GOT3 (cell line): Measurements from ENCODE around the gene GFM1.

Experiments
- DNase-seq: peaks from one replicate; lab custom pipeline; 2025; ENCODE audit warnings: mixed read lengths; lab: John Stamatoyannopoulos, UW

The GFM1 gene

DNA sequence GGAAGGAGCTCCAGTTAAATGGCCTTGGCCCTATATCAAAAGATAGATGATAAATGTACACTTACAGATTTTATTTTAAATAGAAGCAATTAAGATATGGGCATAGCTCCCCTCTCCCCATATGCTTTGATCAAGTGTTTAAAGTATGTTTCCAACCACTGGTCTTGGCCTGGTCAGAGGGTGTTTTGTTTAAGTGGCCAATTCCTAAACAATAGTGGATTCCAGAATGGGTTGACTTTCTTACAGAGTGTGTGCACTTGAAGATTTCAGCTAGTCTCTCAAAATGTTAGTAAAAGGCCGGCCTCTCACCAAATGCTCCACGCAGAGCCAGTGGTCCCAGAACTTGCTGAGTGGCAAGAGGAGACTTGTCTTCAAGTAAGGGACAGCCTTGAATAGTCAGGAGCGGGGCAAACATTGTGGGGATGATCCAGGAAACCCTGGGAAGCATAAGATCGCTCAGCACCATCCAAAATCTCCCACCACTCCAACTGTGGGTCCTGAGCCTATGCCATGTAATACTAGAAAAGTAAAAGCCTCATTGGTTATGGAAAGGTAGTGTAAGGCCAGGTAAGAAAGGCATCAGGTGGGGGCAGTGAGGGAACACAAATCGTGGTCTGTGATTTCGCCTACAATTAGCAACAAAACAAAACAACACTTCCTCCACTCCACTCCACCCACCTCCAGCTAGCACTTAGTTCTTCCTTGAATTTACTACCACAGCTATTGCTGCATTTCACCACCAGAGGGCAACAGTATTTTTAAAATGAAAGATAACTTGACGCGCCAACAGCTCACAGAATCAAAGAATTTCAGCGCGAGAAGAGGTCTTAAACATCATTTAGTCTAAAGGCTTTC, 83.1 kb downstream of the GFM1 start:
- no peak for DNase-seq

DNA sequence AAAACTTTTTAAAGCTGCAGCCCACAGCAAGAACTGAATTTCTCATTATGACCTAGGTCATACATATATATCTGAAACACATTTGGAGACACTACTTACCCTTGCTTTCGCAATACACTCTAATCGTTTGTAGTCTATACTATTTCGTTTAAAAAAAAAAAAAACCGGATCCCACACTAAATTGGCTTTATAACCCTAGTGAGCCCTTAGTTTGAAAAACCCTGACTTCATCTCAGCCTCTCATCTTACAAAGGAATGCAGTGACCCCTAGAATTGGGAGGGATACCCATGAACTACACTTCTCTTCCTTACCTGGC, 83.7 kb downstream of the GFM1 start:
- DNase-seq: no peak

DNA sequence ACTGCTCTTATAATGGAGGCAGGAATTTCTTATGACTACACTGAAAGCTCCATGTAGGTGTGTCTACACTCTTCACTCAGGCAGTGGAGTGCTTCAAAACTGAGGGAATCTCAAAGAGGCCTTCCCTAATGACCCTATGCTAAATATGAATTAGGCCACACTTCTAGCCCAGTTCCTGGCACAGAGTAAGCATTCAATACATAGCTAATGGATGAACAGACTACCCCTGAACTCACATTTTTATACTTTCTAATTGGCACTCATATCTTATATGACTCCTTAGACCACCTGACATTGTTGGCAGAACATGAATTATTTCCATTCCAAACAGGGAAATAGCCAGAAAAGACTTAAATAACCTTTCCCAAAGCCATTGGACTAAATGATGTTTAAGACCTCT, 84.5 kb downstream of the GFM1 start:
- no peak for DNase-seq

DNA sequence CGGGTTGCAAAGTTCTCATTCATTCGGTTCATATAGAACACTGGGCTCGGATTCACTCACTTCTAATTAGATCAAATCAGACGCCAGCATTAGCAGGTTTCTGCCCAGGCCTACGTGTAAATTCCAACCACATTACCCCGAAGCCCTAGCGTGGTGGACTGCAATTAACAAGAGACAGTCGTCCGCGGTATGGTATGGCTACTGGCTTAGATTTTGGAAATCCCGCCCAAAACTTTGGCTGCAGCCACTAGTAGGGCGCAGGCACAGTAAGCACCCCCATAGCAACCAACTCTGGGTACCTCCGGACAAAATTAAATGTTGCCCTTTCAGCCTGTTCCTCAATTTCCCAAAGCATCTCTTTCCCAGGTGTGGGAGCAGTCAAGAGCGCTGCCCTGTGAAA, 87.2 kb downstream of the GFM1 start:
- DNase-seq: no peak

DNA sequence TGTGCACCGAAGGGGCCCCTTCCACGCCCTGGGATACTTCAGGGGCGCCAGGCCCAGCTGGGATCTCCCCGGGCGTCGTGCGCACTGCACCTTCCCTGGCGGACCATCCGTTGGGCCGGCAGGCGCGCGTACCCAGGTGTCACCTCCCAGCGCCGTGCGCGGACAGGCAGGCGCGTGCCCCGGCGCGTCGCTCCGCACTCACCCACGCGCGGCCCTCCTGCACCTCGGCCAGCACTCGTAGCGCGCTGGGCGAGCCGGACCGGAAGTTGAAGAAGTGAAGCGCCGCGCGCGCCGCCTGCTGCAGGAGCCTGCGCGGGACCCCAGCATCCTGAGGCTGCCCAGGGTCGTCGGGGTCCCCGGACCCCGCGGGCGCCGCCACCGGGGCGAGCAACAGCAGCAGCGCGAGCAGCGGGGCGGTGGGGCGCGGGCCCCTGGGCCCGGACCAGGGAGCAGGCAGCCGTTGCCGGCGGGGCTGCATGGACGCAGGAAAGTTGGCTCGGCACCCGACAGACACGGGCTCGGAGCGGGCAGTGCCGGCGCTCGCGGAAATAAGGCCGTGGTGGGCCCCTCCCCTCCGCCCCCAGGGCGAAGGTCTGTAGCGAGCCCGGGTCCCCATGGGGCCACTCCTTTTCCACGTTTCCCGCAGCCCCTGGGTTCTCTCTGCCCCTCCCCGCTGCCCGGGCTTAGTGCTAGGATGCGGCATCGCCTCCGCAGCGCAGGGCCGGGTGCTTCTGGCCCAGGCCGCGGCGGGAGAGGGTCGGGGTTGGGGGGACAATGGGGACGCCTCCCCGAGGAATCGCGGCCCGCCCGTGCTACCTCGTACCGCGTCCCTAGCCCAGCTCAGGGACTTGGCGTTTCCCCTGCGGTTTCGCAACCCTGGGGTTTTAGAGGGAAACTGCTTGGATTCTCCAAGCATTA, 87.9 kb downstream of the GFM1 start, which contains the start of gene RARRES1:
TSS of gene RARRES1 (minus strand) at position 520 of the 918 bp plus-strand sequence. CDS start at position 478, 42 bp downstream.
- no peak for DNase-seq

DNA sequence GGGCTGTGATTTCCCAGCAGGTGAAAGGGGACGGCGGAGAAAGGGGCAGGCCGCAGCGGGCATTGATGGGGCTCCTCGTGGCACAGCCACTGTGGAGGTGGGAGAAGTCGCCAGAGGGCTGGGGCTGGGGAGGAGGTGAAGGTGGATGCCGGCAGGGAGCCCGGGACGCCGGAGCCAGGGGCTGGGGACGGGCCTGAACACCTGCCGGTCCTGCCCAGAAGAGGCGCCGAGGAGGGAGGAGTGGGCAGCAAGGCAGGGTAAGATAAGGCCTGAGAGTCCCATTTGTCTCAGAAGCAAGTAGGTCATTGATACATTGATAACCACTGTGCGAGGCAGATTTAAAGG, 88.5 kb downstream of the GFM1 start:
- DNase-seq: no peak

DNA sequence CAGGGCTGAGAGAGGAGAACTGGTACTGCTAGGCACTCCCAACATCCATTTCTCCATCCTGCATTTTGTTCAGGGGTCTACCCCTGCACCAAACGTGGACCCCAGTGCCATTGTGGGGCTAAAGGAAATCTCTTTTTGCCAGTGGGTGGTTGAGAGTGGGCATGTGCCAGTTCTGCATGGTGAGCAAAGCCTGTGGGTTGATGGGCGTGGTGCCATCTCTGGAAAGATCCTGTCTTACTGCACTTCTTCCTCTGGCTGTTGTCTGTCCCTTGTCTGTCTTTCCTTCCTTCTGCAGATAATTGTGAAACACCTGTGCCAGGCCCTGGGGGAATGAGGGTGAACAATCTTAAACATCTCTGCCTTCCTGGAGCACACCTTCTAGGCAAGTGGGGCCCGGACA, 89.3 kb downstream of the GFM1 start:
- no peak for DNase-seq

DNA sequence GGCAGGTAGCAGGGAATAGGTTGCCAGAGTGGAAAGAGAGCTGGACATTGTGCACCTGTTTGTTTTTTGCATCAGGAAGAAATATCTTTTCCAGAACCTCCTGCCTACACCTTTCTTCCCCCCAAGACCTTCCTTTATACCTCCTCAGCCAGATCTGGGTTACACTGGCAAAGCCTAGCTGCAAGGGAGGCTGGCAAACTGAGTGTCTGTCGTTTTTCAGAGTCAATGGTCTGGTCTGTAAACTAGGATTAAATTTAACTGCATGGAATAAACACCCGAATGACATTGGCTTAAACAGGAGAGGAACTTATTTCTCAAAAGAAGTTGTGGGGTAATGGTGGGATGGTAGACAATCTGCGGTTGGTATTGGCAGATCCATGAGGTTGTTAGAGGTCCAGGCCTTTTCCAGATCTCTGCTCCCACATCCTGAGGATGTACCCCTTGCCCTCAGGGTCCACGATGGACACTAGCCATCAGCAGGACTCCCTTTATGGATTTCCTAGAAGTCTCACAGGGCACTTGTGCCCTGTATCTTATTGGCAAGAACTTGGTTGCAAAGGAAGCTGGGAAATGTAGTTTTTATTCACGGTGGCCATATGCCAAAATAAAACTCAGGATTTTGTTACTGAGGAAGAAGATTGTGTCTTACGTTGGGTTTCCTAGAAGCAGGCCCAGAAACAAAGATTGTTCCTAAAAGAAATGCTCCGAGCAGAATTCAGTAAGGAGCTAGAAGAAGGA, 91.1 kb downstream of the GFM1 start:
- no peak for DNase-seq

DNA sequence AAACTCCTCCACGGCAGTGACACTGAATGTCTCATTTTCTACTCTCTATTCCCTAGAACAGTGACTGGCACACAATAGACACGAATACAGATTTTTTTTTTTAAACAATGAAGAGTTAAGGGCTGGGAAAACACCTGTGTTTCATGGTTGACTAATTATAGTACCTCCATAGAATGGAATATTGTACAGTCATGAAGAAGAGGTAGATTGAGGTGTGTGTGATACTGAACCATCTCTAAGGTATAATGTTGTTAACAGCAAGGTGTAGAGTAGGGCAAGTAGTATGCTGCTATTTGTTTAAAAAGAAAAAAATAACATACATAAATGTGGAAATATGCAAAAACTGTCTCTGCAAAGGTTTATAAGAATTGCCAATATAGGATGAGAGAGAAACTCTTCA, 93.1 kb downstream of the GFM1 start:
- no peak for DNase-seq

DNA sequence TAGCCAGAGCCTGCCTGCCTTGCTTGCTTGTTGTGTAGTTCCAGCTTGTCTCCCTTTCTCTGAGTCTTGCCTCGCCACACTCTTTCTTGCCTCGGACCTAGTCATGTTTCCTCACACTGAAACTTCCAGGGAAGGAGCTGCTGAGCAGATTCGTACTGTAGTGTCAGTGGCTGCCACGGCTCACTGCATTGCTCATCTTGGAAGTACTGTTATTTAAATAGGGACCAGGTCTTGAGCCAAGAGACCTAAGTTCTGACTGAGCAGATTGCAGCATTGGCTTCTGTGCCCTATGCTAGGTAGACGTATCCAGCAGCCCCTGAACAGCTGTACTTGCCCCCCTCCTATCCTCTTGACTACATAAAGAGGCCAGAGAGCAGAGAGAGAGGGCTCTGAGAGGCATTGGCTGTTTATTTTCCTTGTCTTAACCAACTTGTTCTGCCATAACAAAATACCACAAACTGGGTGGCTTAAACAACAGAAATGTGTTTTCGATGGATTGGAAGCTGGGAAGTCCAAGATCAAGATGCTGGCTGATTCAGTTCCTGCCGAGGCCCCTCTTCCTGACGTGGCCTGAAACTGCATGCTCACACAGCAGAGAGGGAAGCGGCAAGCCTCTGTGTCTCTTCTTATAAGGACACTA, 93.8 kb downstream of the GFM1 start:
- no peak for DNase-seq

DNA sequence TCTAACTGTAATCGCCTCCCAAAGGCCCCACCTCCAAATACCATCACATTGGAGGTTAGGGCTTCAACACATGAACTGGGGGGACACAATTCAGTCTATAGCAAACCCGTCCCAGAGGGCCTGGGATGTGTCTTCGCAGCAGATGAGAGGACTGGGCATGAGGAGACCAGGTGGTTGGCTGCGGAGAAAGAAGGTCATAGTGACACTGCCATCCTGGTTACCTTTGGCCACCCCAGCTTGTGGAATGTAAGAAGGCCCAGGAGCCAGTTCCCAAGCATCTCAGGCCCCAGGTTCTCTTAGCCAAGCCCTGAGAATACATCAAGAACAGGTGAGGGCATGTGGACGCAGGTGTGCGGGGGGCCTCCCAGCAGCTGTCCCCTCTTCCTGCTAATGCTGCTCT, 94.3 kb downstream of the GFM1 start:
- DNase-seq: no peak

DNA sequence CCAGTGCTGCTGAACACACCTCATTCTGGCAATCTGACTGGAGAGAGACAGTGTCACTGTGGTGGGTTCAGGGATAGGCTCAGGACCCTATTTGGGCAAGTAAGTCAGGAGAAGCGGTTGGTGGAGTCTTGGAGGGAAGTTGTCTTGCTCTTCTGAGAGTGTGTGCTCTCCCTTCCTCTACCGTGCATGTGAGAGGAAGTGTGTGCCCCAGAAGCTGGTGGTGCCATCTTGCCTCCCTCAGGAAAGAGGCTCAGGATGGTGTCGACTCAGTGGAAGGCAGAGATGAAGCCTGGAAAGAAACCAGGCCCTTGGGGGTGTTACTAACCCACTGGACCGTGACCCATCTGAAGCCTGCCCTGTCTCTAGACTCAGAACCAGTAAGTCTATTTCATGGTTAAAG, 94.8 kb downstream of the GFM1 start:
- no peak for DNase-seq

DNA sequence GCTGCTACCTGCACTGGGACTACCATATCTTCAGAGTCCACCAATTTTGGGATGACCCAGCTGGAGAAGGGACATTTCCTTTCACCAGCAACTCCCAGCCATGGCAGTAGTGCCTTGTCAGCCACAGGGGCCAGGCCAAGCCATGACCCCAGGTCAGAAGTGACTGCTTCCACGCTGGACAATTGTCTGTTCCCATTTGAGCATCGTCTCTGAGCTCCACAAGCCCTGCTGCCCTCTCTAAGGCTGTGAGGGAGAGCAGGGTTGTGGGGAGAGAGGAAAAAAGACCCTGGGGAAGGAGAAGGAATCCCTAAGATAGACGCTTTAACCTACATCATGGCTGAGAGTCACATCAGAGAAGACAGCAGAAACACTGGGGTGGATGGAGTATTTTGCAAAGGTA, 95.3 kb downstream of the GFM1 start:
- DNase-seq: no peak
